GM12801 (cell line): ENCODE measurements around the gene TNFRSF6B.

ENCODE experiments used
- TF ChIP-seq, protein P1 (sequence below): IDR thresholded peaks from one replicate; pipeline ENCODE4 v1.5.1; 2011; ENCODE audit warnings: control low read depth; ENCODE audit not compliant: insufficient read length; ENCODE audit errors: extremely low read depth

Gene TNFRSF6B

GRCh38 chr20:63736893-63737694 is 40.6 kb downstream of the TNFRSF6B start:
- TF ChIP-seq, protein P1, sequence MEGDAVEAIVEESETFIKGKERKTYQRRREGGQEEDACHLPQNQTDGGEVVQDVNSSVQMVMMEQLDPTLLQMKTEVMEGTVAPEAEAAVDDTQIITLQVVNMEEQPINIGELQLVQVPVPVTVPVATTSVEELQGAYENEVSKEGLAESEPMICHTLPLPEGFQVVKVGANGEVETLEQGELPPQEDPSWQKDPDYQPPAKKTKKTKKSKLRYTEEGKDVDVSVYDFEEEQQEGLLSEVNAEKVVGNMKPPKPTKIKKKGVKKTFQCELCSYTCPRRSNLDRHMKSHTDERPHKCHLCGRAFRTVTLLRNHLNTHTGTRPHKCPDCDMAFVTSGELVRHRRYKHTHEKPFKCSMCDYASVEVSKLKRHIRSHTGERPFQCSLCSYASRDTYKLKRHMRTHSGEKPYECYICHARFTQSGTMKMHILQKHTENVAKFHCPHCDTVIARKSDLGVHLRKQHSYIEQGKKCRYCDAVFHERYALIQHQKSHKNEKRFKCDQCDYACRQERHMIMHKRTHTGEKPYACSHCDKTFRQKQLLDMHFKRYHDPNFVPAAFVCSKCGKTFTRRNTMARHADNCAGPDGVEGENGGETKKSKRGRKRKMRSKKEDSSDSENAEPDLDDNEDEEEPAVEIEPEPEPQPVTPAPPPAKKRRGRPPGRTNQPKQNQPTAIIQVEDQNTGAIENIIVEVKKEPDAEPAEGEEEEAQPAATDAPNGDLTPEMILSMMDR = no peak

DNA sequence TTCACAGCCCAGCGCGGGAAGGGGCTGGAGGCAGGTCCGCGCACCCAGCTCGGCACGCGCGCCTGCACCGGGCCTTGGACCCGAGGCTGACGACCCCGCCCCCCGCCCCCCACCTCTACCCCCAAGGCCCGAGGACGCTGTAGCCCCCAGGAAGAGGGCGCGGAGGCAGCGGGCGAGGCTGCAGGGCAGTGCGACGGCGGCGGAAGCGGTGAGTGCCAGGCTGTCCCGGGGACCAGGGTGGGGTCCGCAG is 41.2 kb downstream of the TNFRSF6B start:
- TF ChIP-seq, protein P1 = no peak

GRCh38 chr20:63737945-63738686 is 41.7 kb downstream of the TNFRSF6B start:
- TF ChIP-seq, protein P1 = no peak

DNA sequence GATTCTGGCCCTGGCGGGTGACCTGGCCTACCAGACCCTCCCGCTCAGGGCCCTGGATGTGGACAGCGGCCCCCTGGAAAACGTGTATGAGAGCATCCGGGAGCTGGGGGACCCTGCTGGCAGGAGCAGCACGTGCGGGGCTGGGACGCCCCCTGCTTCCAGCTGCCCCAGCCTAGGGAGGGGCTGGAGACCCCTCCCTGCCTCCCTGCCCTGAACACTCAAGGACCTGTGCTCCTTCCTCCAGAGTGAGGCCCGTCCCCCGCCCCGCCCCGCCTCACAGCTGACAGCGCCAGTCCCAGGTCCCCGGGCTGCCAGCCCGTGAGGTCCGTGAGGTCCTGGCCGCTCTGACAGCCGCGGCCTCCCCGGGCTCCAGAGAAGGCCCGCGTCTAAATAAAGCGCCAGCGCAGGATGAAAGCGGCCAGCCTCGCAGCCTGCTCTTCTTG is 42.3 kb downstream of the TNFRSF6B start:
- TF ChIP-seq, protein P1 = no peak

DNA sequence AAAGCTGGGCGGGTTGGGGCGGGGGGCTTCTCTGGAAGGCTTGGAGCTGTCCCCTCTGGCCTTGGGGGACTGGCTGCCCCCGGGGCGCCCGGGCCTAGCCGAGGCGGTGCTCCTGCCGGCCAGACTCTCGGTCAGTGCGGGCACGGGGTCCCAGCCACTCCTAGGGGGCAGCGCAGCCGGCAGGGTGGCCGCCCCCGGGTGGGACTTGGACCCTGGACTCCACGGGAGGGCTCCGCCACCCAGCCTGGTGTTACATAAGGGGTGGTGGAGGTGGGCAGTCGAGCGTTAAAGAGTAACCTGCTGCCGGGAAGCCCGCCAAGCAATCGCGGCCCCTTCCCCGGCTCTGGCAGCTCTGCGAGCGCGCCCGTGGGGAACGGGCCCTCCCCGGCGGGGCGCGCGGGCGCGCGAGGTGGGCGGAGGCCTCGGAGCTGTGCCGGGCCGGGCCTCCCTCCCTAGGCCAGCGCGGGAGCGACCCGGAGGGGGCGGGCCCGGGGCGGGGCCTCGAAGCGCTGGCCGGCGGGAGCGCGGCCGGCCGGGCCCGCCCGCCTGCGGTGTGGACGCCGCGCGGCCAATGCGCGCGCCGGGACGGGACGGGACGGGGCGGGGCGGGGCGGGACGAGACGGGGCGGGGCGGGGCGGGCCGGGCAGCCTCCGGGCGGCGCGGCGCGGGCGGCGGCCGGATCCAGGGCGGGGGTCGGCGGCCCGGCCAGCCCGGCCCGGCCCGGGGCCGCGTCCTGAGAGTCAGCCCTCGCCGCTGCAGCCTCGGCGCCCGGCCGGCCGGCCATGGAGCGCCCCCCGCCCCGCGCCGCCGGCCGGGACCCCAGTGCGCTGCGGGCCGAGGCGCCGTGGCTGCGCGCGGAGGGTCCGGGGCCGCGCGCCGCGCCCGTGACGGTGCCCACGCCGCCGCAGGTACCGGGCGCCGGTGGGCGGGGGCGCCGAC is 42.9 kb downstream of the TNFRSF6B start, which contains the start of gene SLC2A4RG:
Gene SLC2A4RG, plus strand, starts transcription at position 647 of the 940 bp plus-strand sequence. Its CDS starts 137 bp downstream, at position 784.
- TF ChIP-seq, protein P1 = no peak

DNA sequence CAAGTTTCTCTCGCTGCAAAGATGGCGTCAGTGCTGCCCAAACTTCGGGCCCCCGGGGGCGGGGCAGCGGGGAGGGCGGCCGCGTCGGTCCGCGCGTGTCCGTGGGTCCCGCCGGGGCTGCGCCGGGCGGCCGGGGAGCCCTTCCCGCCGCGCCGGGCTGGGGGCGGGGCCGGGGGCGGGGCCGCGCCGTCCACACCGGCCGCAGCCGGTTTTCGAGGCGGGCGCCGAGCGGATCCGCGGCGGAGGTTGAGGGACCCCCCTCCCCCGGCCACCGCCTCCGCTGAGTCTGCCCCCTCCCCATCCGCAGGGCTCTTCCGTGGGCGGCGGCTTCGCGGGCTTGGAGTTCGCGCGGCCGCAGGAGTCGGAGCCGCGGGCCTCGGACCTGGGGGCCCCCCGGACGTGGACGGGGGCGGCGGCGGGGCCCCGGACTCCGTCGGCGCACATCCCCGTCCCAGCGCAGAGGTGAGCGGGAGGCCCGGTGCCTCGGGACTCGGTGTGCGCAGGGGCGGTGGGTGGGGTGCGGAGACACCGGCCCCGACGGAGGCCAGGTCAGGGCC is 43.7 kb downstream of the TNFRSF6B start:
- TF ChIP-seq, protein P1 = no peak
